EL (cell line): ENCODE data around the gene APH1A.
"Not testable (repeated sequence)": the region's sequence is repeated elsewhere in the genome, so short reads cannot be mapped to it uniquely, and the experiment has no call there.

Source experiments
- DNase-seq: peaks from one replicate; pipeline ENCODE4 v3.0.0-alpha.2; 2016

Gene APH1A

GRCh38 chr1:150232921-150233320, 35.9 kb downstream of the APH1A start:
- DNase-seq, result not testable (repeated sequence)

DNA sequence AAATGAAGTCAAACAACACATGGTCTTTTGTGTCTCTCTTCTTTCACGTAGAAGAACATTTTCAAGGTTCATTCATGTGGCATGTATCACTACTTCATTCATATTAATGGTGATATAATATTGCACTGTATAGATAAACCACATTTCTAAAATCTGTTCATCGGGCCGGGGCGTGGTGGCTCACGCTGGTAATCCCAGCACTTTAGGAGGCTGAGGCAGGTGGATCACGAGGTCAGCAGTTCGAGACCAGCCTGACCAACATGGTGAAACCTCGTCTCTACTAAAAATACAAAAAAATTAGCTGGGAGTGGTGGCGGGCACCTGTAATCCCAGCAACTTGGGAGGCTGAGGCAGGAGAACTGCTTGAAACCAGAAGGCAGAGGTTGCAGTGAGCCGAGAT, 40.6 kb downstream of the APH1A start:
- DNase-seq, result not testable (repeated sequence)

DNA sequence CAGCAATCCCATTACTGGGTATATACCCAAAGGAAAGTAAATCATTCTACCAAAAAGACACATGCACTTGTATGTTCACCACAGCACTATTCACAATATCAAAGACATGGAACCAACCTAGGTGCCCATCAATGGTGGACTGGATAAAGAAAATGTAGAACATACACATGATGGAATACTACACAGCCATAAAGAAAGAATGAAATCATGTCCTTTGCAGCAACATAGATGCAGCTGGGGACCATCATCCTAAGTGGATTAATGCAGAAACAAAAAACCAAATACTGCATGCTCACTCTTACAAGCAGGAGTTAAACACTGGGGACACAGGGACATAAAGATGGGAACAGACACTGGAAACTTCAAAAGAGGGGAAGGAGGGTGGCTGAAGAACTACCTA, 41.6 kb downstream of the APH1A start:
- no peak for DNase-seq

- no peak for DNase-seq
Observed at GRCh38 chr1:150226486-150226885, 42.3 kb downstream of the APH1A start.

DNA sequence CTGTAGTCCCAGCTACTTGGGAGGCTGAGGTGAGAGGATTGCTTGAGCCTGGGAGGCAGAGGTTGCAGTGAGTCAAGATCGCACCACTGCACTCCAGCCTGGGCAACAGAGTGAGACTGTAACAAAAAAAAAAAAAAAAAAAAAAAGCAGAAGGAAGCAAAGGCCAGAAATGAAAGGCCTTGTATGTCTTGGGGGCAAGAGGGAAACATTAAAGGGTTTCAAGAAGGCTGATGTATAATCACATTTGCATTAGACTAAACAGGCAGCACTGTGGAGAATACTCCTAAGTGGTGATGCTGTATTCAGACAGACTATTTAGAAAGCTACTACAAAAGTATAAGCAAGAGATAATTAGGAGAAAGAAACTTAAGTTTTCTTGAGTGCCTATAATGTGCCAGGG, 43.3 kb downstream of the APH1A start:
- DNase-seq, result no peak

GRCh38 chr1:150224983-150225382, 43.8 kb downstream of the APH1A start:
- DNase-seq, result no peak

GRCh38 chr1:150221552-150221951, 47.3 kb downstream of the APH1A start:
- peak; percentile 32 for DNase-seq

DNA sequence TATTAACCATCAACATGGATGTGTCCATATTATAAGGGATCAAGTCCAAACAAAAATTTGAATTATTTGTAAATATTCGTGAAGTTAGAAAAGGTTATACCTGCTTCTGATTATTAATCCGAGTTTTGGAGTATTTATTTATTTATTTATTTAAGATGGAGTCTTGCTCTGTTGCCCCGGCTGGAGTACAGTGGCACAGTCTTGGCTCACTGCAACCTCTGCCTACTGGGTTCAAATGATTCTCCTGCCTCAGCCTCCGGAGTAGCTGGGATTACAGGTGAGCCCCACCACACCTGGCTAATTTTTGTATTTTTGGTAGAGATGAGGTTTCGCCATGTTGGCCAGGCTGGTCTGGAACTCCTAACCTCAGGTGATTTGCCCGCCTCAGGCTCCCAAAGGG, 53.0 kb downstream of the APH1A start:
- DNase-seq, result not testable (repeated sequence)
